PFSK-1 (cell line): ENCODE measurements around the gene PTPRT. TPM values are rescaled to one million over a fixed set of nuclear protein-coding genes. Genes with fewer than 3 reads are reported as not detected.

Experiments used
- FOXP2 ChIP-seq: optimal IDR thresholded peaks from 2 replicates; pipeline ENCODE3; 2011; ENCODE audit warnings: borderline replicate concordance, control low read depth, inconsistent platforms; ENCODE audit not compliant: insufficient read depth; ENCODE audit errors: extremely low read length, extremely low read depth
- POLR2AphosphoS5 ChIP-seq: IDR thresholded peaks from 2 replicates; pipeline ENCODE4 v1.6.1; 2012; ENCODE audit warnings: low read depth, mild to moderate bottlenecking, control low read depth, low read length, moderate library complexity
- REST ChIP-seq, 2 experiments: IDR thresholded peaks; 2 replicates each; pipeline versions ENCODE4 v1.6.1 to v1.8.0; 2011 to 2012; ENCODE audit warnings: low read depth in 2 of 2, low read length in 2 of 2, control low read depth in 1 of 2, inconsistent platforms in 1 of 2, mild to moderate bottlenecking in 1 of 2, moderate library complexity in 1 of 2; ENCODE audit not compliant: insufficient read depth in 1 of 2
- SIN3A ChIP-seq: IDR thresholded peaks from 2 replicates; pipeline ENCODE4 v1.6.1; 2012; ENCODE audit warnings: mild to moderate bottlenecking, low read length, moderate library complexity, borderline replicate concordance; ENCODE audit not compliant: insufficient read depth
- TAF1 ChIP-seq: IDR thresholded peaks from 2 replicates; pipeline ENCODE4 v1.6.1; 2012; ENCODE audit warnings: low read length, control low read depth, borderline replicate concordance; ENCODE audit not compliant: insufficient read depth
- polyA plus RNA-seq: library from polyadenylated mRNA; unstranded; fragments of >200 nt; gene quantifications from one replicate; pipeline ENCODE4 v1.2.1, GENCODE V29; 2012; ENCODE audit warnings: low read depth, missing spikeins; ENCODE audit not compliant: insufficient read length

Gene PTPRT
- not detected for polyA plus RNA-seq

- TF ChIP-seq TAF1, result no peak
- no peak for TF ChIP-seq REST (IDR thresholded peaks at IDR 0.05; ENCODE audit: insufficient read depth in 1 of 2, low read depth in 2 of 2, low read length in 2 of 2)
- TF ChIP-seq FOXP2, result no peak
- TF ChIP-seq SIN3A, result no peak
- TF ChIP-seq POLR2AphosphoS5, result no peak
These were observed at the start of gene PTPRT for GRCh38 chr20:43189554-43190331. Gene PTPRT, minus strand, starts transcription at chr20:43189906. Its CDS starts 173 bp downstream, at chr20:43189733.

- TF ChIP-seq SIN3A (no peak), POLR2AphosphoS5 (no peak), TAF1 (no peak), REST (IDR thresholded peaks at IDR 0.05; ENCODE audit: insufficient read depth in 1 of 2, low read depth in 2 of 2, low read length in 2 of 2) (no peak), FOXP2 (no peak)
These were observed 49.1 kb upstream of the PTPRT start for GRCh38 chr20:43238833-43239232.

GRCh38 chr20:43238266-43238665 is 48.6 kb upstream of the PTPRT start:
- TF ChIP-seq POLR2AphosphoS5, result no peak
- no peak for TF ChIP-seq TAF1
- TF ChIP-seq REST (IDR thresholded peaks at IDR 0.05; ENCODE audit: insufficient read depth in 1 of 2, low read depth in 2 of 2, low read length in 2 of 2), result no peak
- no peak for TF ChIP-seq FOXP2
- TF ChIP-seq SIN3A, result no peak

GRCh38 chr20:43237651-43238168 is 48.0 kb upstream of the PTPRT start:
- no peak for TF ChIP-seq POLR2AphosphoS5
- no peak for TF ChIP-seq SIN3A
- TF ChIP-seq FOXP2, result no peak
- no peak for TF ChIP-seq TAF1
- no peak for TF ChIP-seq REST (IDR thresholded peaks at IDR 0.05; ENCODE audit: insufficient read depth in 1 of 2, low read depth in 2 of 2, low read length in 2 of 2)
